Activated naive CD4-positive, alpha-beta T cell treated with Interleukin-2 at 50 U/mL for 16 hours (primary cell): ENCODE measurements around the gene MYBBP1A.
A peak's percentile ranks its signal among the peaks of the same experiment; 100 is the strongest.
"Not testable (repeated sequence)": the region's sequence is repeated elsewhere in the genome, so short reads cannot be mapped to it uniquely, and the experiment has no call there.

Experiments used
- DNase-seq: peaks from one replicate; pipeline ENCODE4 v3.0.0-alpha.2; 2020

MYBBP1A gene

DNA sequence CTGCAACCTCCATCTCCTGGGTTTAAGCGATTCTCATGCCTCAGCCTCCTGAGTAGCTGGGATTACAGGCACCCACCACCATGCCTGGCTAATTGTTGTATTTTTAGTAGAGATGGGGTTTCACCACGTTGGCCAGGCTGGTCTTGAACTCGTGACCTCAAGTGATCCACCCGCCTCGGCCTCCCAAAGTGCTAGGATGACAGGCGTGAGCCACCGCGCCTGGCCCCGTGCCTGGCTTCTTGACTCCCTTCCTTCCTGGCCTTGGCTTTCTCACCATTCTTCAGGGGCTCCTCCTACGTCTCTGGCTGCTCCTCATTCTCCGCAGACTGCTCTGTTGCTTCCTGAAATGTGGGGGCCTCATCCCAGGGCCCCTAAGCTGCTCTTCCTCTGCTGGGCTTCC is 34.9 kb upstream of the MYBBP1A start:
- not testable (repeated sequence) for DNase-seq

DNA sequence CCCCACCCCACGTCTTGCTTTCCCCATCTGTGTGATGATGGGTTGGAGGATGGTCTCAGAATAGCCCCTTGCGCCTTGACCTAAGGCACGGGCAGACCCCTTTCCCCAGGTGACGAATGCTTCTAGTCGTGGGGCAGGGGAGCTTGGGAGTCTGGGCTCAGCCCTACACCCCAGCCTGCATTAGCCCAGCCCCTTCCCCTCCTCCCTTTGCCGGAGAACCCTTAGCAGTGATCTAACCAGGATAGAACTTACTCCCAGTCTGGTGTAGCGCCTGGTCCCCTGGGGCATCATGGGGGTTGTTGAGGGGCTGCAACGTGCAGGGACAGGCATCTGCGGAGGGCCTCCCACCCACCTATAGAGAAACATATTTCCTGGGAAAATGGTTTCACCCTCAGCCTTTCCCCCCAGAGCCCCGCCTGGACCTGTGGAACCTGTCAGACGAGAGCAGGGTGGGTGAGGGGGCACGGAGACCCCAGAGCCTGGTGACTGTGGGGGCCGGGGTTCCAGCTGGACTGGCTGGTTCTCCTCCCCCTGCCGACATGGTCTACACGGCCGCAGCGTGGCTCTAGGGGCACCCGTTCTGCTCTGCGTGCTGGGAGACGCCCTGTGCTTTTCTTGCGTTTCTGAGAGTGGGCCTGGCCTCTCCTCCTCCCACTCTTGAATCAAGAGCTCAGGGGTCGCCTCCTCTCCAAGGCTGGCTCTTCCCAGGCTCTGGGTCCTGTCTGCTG is 33.9 kb upstream of the MYBBP1A start:
- DNase-seq: no peak

DNA sequence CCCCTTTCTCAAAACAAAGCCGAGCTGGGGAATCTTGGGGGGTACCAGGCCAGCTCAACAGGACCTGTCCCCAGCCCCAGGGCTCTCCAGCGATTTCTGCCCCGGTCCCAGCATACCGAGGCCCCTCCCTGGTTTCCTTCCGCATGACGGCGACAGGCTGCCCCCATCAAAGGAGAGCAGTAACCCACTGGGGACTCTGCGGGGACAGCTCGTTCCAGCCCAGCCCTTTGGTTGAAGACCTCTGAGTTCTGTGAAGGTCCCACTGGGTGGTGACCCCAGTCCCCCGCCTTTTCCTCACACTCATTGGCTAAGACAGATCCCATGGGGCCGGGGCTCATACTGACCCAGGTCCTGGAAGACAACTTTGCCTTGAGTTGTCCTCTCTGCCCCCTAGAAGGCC is 33.2 kb upstream of the MYBBP1A start:
- no peak for DNase-seq

DNA sequence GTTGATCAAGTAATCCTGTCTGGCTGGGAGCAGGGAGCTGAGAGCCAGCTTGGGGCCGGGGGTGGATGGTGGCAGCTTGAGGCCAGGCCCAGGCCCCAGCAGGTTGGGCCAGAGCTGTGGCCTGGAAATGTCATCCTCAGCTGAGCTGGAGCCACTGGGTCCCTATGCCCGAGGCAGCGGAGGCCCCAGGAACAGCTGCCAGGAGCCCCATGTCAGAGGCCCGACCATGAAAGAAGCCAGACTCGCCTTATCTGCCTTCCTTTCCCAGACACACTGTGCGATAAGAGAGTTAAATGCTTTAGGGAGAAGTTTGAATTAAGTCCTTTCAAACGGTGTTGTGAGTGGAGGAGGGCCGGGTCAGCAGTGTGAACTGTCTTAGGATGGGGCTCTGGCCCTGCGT is 32.6 kb upstream of the MYBBP1A start:
- no peak for DNase-seq

DNA sequence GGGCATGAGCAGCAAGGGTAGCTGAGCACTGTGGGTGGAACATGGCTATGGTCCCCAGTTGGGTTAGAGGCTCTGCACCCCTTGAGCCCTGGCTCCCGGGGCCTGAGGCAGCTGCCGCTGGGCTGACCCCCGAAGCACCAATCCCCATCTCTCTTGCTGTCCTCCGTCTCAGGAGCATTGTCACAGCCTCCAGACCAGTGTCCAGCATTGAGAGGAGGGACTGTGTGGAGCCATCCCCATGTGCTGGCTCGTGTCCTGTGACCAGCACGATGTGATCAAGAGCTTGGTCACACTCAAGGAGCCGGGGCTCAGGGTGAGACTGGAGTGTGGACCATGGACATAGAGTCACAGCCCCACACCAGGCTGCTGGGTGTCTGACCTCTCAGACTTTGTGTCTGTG is 32.0 kb upstream of the MYBBP1A start:
- no peak for DNase-seq

DNA sequence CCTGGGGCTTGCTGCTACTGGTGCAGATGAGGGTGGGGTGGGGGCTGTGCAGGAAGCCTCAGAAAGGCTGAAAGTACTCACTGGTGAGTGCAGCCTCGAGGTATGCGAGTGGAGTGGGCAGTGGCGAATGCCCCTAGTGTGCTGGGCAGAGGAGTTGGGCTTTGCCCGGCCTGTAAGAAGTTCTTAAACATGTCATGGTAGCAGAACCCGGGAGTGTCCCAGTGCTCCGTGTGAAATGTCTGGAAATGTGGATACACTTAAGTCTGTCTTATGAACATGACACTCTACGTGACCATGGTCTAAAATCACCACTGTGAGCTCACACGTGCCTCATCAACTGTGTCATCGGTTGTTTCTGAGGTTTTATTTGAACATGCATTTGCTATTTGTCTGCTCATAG is 30.9 kb upstream of the MYBBP1A start:
- DNase-seq: no peak

DNA sequence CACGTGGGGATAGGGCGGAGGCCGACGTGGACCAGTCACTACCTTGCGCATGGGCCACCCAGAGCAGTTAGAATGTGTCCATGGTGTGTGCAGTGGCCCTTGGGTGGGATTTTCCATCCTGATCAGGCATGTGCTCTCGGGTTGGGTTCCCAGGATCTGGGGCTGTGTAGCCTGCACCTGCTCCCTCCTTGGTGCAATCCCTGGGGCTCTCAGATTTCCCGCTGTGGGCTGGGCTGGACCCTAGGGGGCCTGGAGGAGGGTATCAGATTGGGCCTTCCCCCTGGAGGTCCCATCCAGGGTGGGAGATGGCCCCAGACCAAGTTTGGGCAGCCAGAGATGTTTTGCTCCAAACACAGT is 30.4 kb upstream of the MYBBP1A start:
- no peak for DNase-seq

DNA sequence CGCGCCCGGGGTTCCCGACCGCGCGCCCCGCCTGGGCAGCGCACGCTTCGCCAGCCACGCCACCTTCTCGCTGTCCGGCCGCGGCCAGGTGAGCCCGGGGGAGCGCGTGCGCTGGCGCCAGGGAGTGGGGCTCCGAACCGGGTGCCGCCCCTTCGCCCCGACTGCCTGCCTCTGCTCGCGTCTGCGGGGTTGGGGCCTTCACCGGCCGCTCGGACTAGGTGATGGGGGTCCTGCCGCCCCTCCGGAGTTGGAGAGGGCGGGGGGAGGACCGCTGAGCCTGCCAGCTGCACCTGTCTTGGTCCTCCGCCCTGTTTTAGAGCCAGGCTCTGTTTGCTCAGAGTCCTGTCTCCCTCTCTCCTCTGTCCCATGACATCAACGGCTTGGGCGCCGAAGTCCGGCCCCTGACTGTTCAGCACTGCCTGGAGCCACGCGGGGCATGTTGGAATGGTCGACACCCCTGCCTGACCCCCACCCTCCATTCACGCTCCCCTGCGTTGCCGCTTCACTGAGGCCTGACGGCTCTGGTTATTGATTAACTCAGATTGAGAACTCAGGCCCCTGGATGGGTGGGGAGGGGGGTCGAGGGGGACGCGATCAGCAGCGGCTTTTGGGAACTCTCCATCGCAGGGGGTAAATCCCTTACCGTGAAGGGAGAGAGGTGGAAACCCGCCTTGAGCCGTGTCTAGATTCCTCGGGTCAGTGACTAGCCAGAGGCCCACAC is 29.9 kb upstream of the MYBBP1A start:
- no peak for DNase-seq

DNA sequence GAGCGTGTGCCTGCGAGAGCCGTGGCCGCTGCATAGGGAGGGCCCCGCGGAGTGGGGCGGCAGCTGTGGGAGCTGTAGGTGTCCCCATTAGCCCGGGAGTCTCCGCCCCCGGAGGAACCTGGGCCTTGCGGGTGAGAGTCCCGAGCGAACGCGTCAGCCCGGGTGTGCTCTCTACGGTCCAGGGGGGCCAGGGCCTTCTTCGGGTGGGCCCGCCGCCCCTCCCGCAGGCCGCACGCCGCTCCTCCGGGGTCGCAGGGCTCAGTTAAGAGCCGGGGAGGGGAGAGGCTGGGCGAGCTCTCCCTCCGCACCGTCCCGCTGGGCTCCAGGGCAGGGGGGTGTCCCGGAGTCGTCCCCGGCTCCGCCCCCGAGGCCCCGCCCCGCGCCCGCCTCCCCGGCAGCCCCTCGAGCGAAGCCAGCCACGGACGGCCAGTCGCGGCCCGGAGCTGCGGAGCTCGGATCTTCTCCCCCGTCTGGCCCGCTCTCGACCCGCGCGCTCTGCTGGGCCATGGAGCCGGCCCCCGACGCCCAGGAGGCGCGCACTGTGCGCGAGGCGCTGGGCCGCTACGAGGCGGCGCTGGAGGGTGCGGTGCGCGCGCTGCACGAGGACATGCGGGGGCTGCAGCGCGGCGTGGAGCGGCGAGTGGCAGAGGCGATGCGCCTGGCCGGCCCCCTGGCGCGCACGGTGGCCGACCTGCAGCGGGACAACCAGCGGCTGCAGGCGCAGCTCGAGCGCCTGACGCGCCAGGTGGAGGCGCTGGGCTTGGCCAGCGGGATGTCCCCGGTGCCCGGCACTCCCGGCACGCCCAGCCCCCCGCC is 29.1 kb upstream of the MYBBP1A start, which contains the start of gene SMTNL2:
SMTNL2 (plus strand) TSS at position 429 of the 816 bp plus-strand sequence; CDS start at position 506, 77 bp downstream.
- peak; percentile 22 for DNase-seq

DNA sequence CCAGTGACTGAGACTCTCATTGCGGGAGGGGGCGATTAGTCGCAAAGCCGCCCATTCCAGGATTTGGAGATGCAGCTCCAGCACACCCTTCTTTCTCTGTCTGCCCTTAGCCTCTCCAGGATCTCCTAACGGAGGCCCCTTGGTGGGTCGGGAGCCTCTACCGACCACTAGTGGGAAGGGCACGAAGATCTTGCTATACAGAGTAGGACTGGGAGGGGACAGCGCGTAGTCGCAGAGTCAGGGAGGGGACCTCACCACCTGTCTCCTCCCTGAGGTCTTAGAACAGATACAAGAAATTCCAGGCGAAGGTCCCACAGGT is 28.6 kb upstream of the MYBBP1A start:
- no peak for DNase-seq

DNA sequence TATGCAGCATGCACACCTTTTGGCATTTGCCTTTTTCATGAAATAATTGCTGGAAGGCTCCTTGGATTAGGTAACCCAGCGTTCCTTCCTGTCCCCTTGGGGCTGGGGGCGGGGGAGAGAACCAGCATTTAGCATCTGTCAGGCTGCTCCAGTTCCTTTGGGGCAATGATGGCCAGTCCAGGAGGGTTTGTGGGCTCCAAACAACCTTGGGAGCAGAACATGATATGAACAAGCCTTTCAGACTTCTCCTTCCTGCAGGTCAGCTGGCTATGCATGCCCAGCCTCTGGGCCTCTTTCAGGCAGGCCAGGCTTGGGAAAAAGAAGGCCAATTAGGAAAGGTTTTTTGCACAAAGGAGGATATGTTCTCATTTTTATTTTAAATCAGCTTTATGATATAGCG is 28.0 kb upstream of the MYBBP1A start:
- no peak for DNase-seq

DNA sequence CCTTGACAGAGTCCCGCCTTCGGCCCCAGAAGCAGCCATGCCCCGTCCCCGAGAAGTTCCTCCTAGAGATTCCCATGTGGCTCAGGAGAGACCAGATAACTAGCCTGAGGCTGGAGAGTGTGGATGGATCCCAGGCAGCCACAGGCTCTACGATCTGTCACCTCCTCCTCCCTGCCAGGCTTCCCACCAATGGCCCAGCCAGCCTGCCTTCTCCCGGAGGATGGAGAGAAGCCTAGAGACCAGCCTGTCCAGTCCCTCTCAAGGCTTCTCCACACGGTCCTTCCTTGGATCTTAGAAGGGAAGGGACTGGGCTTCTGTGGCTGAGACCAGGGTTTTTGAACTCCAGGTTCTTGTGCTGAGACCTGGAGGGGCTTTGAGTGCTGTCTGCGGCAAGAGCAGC is 27.5 kb upstream of the MYBBP1A start:
- DNase-seq: no peak

DNA sequence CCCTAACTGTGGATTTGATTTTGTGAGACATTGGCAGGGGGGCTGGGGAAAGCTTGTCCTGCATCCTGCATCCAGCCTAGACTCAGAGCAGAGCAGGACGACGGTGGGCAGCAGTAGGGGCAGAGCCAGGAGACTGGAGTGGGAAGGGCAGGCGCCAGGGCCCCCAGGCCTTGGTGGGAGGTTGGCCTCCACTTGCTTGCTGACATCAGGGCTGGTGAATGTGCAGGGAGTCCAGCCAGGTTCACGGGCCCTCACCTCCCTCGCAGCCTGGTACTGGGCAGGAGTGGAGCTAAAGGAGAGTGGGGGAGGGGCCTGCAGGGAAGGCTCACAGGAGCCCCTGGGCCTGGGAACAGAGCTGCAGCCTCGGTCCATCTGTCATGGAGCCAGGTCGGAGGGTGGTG is 26.9 kb upstream of the MYBBP1A start:
- DNase-seq: no peak

DNA sequence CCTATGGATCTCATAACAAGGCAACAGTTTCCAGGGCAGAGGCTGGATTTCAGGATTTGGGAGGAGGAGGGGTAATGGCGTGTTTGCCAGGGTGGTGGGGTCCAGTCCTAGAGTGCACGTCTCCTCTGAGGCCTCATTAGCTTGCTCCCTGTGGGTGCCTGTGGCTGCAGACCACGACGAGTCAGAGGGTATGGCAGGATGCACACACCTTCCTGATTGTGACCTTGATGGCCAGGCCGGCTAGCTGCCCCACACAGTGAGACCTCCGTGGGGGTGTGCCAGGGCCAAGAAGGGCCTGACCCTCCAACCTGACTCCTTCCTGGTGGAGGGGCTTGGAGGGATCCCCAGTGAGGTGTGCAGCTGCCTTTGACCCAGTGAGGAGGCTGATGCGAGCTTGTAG is 25.1 kb upstream of the MYBBP1A start:
- DNase-seq: no peak

DNA sequence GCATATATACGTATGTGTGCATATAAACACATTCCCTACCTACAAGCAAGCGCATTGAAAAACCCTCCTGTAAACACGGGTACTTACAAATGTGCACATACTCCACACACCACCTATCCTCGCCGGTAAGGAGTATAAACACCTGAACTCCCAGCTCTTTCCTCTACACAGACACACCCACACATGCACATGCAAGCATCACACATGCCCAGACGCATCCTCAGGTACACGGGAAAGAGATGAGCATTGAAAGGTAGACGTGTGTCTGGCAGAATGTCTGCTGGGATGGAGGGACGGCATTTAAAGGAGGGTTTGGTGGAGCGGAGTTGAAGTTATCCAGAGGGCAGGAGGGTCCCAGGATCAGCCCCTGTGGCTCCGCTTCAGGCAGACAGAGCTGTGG is 24.5 kb upstream of the MYBBP1A start:
- DNase-seq: no peak

DNA sequence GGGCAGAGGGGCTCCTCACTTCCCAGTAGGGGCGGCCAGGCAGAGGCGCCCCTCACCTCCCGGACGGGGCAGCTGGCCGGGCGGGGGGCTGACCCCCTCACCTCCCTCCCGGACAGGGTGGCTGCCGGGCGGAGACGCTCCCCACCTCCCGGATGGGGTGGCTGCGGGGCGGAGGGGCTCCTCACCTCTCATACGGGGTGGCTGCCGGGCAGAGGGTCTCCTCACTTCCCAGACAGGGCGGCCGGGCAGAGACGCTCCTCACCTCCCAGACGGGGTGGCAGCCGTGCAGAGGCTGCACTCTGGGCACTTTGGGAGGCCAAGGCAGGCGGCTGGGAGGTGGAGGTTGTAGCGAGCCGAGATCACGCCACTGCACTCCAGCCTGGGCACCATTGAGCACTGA is 23.2 kb upstream of the MYBBP1A start:
- not testable (repeated sequence) for DNase-seq

DNA sequence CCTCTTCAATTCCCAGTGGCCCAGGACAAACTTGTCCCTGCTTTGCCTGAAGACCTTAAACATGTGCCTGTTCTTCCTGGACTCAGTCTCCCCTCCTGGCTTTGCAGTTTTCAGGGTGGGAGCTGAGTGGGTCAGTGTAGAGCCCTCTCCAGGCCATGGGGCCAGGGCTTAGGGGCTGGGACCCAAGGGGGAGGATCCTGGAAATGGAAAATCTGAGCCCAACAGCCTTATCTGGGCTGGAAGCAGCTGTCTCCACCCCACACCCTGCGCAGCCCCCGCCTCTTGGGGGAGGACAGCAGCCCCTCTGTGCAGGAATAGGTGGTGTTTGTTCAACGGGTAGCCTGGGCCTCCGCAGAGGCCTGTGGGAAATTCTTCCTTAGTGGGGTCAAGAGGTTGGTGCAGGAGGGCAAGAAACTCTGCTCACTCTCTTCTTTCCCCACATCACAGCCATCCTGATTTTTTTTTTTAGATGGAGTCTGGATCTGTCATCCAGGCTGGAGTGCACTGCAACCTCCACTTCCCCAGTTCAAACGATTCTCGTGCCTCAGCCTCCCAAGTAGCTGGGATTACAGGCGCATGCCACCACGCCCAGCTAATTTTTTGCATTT is 22.3 kb upstream of the MYBBP1A start:
- DNase-seq: no peak

DNA sequence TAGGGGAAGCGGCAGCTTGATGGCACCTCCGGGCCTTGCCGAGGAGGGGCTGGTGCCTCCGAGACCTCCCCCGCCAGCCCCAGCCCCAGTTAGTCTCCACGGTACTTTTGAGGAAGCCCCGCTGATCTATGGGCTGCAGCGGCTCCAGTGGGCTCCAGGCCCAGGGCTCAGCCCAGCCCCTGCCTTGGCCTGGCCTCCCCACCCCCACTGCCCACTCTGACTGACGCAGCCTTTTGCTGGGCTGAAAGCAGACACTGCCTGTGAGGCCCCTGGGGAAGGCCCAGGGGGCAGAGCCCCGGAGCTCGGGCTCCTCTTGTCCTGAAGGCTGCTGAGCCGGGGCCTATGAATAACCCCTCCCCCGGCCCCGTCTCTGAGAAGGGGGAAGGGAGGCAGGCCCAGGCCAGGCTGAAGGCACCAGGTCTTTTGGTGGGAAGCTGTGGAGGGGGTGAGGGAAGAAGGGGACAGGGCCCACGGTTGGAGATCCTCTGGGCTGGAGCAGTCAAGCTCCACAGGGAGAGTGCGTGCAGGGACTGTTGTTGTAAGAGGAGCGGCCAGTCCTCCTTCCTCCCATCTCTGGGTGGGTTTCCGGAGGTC is 21.6 kb upstream of the MYBBP1A start:
- DNase-seq: no peak

DNA sequence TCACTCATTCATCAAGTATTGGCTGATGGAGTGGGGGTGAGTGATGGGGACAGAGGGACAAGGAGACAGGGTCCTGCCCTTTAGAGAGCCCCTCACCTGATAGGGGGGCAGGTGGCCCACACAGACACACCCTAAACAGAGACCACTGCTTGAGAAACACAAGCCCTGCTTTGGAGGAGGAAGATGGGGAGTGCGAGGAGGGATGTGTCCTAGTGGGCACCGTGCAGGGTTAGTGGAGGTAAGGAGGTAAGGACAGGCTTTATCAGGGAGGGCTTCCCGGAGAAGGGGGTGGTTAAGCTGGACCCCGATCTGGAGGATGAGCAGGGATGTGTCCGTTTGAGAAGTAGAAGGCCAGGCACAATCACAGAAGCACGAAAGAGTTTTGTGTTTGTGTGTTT is 21.0 kb upstream of the MYBBP1A start:
- DNase-seq: no peak

DNA sequence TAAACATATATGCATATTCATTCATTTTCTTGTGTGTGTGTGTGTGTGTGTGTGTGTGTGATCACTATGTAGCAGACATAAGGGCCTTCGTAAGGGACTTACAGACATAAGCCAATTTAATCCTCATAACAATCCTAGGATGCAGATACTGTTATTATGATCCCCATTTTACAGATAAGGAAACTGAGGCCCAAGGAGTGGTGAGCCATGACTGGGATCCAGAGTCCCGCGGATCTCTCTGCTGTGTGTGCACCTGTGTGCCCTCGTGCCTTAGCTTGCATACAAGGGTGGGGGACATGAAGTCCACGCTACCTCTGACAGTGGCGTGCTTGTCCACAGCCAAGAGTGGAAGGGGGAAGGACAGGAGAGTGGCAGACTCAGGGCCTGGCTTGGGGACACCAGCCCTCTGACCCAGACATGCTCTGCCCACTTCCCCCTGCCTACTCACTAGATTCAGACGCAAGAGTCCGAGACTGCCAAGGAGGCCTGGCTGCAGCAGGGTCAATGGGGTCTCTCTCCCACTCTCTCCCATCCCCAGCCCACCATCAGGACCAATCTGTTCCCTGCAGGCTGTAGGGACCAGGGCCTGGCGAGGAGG is 19.4 kb upstream of the MYBBP1A start:
- DNase-seq: no peak

DNA sequence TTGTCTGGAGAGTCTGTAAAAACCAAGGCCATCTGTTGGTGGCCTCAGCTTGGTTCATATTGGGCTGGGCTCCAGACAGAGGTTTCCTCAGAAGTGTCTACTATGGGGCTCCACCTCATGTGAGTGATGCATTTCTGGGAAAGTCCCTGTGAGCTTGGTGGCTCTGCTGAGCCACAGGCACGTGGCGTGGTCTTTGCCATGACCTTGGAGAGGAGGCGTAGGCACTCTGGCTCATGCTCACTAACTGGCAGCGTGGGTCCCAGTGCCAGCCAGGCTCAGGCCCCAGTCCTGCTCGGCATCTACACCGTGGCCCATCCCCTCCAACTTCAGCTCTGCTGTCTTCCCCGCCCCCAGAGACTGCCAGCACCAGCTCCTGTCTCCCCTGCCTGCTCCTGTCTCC is 18.5 kb upstream of the MYBBP1A start:
- peak; percentile 80 for DNase-seq

DNA sequence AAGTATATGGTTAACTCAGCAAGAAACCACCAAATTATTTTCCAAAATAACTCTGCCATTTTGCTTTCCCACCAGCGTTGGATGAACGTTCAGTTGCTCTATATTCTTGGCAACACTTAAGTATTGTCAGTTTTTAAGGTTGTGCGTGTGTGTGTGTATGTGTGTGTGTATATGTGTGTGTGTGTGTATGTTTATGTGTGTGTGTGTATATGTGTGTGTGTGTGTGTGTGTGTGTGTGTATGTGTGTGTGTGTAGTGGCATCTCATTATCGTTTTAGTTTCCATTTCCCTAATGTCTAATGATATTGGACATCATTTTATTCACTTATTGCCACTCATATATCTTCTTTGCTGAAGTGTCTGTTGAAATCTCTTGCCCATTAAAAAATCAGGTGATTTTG is 17.9 kb upstream of the MYBBP1A start:
- no peak for DNase-seq

DNA sequence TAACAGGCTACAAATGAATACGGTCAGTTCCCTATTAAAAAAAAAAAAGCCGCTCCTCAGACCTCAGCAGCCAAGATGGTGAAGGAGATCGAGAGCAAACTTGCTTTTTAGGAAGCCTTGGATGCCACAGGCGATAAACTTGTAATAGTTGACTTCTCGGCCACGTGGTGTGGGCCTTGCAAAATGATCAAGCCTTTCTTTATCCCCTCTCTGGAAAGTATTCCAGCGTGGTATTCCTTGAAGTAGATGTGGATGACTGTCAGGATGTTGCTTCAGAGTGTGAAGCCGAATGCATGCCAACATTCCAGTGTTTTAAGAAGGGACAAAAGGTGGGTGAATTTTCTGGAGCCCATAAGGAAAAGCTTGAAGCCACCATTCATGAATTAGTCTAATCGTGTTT is 16.9 kb upstream of the MYBBP1A start:
- DNase-seq: no peak
